GM19463 (cell line): ENCODE measurements around the gene SEMA3C.

Source experiments
- ATAC-seq: cut with Tn5 transposase; IDR thresholded peaks from one replicate; pipeline ENCODE4 v1.9.1; 2021; ENCODE audit warnings: mild to moderate bottlenecking, moderate library complexity; ENCODE audit not compliant: unreplicated experiment

Gene SEMA3C

DNA sequence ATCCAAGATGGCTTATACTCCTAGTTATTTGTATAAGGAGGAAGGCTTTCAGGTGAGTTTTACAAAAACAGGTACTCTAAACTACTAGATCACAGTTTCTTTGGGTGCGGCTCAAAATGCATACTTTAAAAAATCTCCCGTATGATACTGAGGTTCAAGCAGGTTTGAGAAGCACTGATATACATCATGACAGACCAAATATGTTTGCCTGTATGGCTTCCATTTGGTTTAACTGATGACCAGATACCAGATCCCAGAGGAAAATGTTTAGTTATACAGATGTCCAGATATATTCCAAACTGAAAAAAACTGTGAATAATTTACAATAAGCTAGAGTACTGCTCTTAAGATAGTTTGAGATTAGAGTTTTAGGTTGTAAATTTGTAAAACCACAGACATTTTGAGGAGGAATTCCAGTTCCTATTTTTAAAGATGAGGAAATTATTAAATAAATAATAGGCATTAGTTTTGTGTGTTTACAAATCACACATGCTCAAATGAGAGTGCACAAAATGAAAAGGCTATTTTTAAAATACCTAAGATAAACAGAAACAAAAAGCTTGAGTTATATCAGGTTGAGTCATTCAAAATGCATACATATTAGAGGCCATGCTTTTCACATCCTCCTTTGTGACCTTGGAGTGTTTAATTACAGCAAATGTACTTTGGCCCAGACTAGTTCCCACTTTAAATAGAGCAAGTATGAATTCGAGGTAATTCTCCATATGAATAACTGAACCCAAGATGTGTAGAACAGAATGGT, 60.5 kb downstream of the SEMA3C start:
- ATAC-seq = peak; percentile 77

DNA sequence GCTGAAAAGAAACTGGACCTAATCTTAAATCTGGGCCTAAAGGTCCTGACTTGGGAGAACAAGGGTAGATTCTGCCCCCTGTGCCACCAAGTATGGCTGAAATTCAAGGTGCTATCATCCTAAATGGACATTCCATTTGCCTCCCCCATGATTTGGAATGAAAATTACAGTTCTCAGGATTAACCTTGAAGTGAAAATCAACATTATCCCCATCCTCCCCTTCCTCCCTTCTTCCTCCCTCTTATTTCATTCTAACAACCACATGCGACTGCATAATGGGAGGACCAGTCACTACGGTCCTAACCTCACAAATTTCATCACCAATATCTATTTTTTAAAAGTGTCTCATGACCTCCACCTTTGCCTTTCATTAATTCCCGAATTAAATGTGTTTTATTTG, 62.1 kb downstream of the SEMA3C start:
- ATAC-seq = no peak

DNA sequence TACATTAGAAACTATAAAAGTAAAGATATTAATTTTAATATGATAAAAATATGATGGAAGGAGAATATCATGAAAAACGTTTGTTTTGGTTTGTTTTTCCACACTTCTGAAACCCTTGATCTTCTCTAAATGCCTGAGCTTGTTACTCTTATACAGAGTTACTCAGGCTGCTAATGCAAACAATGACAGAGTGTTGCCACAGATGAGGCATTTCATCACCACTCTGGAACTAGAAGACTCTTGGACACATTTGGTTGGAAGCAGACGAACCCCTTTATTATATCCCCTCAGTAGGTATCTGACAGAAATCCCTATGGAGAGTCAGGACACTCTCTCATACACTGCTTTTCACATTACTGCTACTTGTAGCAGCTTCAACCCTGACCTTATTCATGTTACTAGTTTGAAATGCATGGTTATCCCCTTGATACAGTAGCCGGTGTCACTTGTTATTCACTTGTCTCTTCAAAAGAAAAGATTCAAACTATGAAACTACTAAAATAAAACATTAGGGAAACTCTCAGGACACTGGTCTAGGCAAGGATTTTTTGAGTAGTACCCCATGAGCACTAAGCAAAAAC, 66.9 kb downstream of the SEMA3C start:
- no peak for ATAC-seq

DNA sequence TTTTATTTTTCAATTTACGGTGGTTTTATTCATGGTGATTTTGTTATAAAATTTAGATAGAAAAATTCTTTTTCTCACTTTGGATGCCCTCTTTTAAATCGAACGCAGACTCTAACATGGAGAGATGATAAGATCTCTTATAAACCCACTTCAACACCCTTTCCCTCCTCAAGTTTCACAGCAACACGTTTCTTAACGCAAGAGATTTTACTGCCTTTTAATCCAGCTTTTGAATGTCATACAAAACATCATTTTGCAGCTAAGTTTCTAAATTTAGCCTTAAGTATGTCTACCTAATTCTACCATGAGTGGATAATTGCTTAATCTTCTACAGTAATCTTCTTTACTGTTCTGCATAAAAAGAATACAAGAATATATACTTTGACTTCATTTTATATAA, 70.0 kb downstream of the SEMA3C start:
- no peak for ATAC-seq

DNA sequence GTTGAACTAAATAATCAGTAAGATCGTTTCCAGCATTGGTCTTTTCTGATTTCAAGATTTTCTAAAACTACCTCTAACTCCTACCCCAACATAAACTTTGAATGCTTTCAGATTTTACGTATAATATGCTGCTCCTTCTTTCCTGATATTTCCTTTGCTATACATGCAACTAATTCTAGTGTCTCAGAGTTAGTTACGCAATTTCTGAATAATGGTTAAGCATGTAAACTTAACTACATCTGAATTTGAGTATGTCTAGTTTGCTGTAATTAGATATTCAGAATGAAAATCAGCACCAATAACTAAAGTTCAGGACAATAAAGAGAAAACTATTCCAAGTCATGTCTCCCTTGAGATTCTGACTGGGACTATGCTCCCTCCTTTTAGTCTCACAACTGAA, 71.0 kb downstream of the SEMA3C start:
- no peak for ATAC-seq

DNA sequence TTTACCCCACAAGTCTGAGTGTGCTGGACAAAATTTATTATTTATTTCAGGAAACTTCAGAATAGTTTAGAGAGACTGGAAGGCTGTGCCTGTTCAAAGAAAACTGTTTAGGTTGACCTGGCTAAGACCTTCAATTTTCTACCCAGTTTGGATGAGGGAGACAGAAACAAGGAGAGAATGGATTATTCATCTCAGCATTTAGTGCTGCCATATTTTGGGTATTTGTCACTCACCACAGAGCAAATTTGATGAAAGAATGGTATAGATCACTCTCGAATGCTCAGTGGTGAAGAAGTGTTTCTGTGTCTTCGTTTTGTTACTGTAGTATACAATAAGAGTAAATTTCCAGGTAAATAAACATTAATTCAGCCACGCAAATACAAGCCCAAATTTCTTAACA, 71.8 kb downstream of the SEMA3C start:
- no peak for ATAC-seq

DNA sequence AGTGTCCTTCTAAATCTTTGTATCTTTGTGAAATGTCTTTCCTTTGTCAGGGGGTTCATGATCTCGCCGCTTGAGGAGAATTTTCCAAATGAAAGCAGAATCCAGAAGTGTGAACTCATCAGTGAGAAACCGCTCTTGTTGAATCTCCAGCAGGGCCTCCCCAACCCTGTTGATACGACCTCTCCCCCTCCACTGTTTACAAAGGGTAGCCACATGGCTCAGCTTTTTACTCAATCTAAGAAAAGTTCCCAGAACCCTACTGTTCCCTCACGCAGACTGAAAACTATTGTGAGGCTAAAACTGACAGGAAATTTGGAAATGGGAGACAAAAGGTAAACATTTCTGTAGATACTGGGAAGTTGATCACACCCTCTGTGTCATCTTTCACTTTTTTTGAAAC, 73.9 kb downstream of the SEMA3C start:
- ATAC-seq = no peak

DNA sequence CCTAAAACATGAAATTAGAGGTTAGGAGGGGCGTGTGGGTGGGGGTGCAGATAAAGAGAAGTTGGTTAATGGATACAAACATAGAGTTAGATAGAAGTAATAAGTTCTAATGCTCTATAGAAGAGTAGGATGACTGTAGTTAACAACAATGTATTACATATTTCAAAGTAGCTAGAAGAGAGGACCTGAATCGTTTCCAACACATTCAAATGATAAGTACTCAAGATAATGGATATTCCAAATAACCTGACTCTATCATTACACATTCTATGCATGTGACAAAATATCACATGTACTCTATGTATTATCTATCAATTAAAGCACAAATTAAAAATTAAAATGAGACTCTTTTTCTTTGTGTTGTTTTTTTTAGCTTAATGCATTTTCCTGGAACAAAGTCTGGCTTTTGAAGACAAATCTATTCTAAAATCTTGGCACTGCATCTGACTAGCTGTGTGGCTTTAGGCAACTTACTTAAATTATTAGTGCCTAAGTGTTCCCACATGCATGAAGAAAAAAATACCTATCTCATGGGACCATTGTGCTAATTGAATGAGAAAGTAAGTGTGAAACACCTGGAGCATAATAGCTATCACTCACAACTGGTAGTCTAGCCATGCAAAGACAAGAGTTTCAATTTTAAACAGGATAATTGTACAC, 75.7 kb downstream of the SEMA3C start:
- ATAC-seq = no peak

DNA sequence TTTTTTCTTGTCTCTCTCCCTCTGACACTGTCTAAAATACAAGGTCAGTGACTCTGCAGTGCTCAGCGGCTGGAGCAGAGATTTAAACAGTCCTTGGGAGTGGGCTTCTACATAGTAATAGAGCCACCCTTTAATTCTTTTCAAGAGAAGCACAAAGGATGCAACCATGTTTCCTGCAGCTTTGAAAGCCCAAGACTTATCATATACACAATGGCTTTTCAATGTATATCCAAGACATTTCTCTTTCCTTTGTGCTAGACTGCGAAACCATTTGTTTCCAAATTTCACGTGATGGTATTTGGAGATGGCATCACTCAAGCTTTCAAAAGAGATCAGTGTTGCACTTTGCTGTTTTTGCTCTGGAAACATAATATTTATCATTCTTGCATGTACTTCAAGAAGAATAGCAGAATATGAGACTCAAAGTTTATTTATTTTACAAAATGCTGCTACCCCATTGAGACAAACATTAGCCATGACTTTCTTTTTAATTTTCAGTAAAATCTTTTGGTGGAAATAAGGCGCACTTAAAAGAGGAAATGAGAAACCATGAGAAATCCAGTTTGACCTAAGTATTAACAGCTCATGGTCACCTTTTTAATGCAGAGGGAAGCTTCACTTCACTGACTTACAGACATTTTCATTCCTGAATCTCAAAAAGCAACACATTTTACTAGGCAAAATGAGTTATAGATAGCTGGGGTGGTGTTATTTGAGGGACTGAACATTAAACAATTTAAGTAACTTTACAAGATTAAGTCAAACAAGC, 76.6 kb downstream of the SEMA3C start:
- ATAC-seq = no peak

DNA sequence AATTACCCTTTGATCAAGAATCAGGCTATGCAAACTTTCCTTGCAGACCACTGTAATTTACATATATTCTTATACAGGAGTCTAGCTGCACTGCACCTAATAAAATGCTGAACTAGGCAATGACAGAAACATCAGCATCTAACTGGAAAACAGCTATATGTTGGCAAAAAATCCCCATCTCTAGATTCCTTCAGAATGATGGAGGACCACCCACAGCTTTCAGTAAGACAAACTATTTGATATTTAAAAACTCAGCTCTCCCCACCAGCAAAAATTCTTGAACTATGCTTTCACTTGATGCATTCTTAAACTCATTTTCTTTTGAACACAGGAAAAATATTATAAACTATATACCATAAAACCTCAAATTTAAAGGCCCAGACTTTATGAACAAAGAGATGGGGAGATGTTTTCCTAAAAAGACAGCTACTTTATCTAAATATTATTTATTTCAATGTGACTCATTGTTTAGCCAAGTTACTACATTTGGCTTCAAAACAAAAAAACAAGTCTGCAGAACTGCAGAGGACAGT, 77.4 kb downstream of the SEMA3C start:
- ATAC-seq = no peak

DNA sequence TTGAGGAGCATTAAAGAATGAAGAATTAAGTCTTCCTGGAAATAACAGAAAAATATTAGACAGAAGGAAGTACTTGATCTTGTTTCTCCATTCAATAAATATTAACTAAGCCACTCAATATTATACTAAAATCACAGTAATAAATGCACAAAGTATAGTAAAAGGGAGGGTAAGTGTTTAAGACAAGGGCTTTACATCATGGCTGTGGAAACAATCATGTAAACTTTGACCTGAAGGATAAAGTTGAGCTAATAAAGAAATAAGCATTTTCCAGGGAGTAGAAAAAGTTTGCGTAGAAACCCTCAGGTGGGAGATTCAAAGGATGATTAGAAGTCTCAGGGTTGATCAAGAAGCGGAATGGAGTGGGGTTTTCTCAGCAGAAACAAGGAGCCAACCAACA, 78.2 kb downstream of the SEMA3C start:
- ATAC-seq = no peak

DNA sequence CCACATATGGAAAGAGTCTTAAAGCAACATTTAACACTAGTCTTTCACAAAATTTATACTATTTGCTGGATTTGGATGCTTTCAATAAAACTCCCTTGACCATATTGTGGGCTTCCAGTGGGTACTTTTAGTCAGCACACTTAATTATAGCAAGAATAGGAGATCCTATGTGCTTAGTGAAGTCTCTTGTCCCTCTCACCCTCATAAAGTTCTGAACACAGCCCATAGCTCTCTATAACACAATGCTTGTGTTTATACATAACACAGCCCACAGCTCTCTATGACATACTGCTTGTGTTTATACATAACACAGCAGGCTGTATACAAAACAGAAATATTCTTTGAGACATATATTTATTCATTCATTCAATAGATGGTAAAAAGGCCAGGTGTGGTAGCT, 79.0 kb downstream of the SEMA3C start:
- no peak for ATAC-seq

DNA sequence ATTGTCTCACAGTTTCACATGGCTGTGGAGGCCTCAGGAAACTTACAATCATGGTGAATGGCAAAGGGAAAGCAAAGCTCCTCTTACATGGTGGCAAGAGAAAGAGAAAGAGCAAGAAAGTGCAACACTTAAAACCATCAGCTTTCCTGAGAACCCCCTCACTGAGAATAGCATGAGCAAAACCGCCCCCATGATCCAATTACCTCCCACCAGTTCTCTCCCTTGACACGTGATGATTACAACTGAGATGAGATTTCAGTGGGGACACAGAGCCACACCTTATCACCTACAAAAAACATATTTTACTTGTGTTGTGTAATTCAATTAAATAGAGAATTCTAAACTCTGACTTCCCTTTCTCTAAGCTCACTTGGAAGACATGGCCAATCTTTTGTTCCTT, 80.2 kb downstream of the SEMA3C start:
- no peak for ATAC-seq

DNA sequence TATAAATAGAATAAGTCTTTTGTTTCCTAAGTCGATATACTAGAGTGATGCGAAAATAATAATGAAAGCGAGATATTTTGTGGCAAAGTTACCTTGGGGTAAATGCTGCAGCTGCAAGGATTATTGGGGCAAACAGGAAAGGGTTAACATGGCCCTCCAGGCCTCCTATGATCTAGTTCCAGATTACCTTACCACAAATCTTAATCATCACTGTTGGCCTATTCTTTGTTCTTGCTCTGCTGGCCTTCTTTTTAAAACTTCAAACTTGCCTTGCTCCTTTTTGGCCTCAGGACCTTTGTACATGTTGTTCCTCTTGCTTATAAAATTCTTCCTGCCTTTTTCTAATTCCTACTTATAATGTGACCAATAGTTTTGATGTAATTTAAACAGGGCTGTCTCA, 81.5 kb downstream of the SEMA3C start:
- no peak for ATAC-seq

DNA sequence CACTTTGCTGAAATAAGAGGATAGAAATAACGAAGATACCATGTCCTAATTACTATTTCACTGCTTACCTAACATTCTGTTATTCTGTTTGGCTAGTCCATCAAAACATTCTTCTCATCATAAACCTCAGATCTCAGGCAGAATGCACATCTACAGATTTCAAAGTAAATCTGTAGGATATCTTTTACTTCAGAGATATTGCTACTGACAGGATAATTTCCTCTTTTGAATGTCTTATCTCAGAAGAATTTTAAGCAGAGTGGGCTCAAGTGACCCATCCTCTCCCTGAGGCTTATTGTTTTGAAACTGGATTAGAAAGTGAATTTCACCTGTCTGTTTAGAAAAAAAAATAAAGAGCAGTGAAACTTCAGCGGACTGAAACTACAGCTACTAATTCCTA, 83.6 kb downstream of the SEMA3C start:
- ATAC-seq = no peak

DNA sequence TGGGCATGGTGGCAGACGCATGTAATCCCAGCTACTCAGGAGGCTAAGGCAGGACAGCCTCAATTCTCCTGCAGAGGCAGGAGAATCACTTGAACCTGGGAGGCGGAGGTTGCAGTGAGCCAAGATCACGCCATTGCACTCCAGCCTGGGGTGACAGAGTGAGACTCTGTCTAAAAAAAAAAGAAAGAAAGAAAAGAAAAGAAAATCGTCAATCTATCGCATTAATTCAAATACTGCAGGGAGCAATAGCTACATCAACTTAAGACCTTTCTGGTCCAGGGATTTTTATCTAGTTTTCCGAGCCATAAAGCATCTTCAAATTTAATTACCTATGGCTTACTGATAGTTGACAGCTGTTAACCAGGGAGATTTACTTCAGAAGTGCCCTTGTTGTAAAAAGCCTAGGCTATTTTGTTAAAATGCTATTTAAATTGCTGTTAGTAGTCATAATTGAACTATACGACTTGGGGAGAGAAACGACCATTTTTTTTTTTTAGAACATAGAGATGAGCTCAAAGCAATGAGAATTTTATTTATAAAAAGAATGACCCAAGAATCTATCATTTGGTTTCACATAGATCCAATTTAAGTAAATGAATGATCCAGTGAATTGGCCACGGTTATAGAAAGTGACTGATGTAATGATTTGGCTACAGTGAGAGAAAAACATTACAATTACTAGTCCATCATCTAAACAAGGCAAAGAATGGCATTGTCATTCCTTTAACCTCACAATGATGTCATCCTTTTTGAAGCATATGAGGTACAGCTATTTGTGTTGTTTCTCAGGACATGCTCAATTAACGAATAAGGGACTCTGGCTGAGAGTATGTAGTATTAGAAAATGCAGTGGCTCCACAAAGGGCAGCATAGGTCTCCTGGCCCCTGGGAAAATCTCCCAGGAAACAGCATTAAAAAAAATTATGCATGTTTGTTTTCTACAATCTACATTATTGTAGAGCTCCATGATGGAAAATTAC, 85.3 kb downstream of the SEMA3C start:
- no peak for ATAC-seq

DNA sequence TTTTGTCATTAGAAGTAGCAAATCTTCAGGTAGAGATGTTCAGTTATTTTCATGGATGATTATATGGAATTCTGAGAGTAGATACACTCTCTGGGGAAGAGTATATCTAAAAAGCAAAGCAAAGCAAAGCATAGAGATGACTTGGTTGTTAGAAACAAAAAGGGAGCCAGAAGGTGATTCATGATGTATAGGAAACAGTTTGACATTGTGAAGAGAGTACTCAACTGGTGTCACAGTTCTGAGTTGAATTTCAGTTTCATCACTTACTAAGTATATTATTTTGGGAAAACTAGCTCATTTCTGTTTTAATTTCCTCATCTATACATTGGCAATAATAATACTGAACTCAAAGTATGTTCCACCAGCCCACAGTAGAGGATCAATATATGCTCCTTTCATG, 86.8 kb downstream of the SEMA3C start:
- no peak for ATAC-seq

DNA sequence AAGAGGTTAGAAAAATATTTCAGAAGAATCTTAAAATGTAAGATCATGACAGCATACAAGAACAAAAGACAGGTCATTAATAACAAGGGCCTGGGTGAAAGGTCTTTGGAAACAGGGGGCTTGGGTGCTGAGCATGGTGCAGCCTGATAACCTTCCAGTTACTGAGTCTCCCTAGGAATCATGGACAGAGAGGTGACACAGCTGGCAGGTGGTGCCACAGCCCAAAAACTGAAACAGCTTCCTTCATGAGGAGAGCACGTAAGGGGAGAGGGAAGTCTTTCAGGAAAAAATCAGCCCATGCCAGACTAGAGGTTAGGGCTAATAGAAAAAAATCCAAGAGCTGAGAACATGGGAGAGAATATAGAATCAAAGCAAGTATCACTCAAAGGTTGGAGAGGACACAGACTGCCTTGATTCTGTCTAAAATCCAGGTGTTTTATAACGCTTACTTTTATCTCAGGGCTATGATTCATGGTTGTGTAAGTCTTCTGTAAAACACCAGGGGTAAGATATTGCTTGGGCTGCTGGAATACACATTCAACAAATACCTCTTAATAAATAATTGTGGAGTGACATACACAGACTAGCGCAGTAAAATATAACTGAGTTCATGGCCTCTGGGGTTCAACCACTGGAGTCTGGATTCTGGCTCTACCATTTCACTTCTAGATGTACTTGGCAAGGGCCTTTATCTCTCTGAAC, 88.1 kb downstream of the SEMA3C start:
- ATAC-seq = no peak

DNA sequence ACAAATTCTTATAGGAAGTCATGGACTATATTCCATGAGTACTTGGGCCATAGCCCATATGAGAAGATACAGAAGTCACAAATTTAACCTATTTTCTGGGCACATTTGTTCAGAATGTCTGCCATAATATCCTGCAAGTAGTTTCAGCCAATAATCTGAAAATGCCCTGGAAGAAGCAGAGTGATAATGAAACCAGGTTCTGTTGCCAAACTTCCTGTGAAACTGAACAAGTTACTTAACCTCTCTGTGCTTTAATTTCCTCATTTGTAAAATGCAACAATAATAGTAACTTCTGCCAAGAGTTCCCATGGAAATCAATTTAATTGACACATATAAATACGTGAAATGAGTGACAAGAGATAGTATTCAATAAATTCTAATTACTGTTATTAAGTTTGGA, 88.8 kb downstream of the SEMA3C start:
- no peak for ATAC-seq

DNA sequence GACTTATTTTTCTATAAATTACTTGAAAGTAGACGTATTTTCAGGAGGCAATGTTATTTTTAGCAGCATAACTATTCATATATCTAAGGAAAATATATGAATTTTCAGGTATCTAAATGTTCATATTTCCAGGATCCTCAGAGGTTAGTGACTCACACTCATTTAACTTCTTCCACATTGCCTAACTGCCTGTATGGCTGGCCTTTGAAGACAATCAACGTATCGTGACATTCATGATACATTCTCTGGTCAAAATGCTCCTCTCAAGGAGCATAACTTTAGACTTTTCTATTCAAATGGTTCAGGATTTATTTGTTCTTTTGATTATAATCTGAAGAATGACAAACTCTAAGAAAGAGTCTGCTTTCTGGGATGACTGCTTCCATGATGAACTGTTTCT, 89.3 kb downstream of the SEMA3C start:
- no peak for ATAC-seq
